Vagina (tissue), 2 donors: ENCODE results near the gene IAPP.

Source experiments
- POLR2AphosphoS5 ChIP-seq, 2 donors: sonication (generic); formaldehyde crosslinking; IDR thresholded peaks; one replicate each; pipeline ENCODE4 v1.9.0; 2017; ENCODE audit warnings: antibody characterized with exemption in 2 of 2, mild to moderate bottlenecking in 2 of 2, low read depth in 1 of 2; ENCODE audit not compliant: insufficient read depth in 1 of 2
- TF ChIP-seq, protein P1 (sequence below), 3 experiments: fragments of 450-650 bp in 2 of 3; fragments of 200-600 bp in 1 of 3; sonication (generic) in 1 of 3; IDR thresholded peaks; one replicate each; pipeline ENCODE4 v1.5.1; 2017 to 2019; ENCODE audit warnings: antibody characterized with exemption in 3 of 3, mild to moderate bottlenecking in 2 of 3, moderate library complexity in 2 of 3

DNA sequence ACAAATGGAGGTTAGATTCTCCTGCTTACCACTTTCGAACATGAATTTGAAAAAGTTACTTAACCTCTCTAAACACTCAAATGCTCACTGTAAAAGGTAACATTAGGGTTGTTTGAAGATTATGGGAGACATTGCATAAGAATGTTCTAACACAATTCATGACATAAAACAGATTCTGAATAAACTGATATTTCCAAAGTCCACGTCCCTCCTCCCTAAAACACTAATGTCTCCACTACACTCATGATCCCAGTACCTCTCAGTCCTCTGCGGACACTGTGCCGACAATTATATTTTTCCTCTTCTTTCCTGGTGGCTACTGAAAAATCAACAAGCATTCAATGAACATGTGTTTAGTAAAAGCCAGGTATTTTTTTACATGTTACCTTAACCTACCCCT, 18.8 kb upstream of the IAPP start:
- TF ChIP-seq, protein P1, sequence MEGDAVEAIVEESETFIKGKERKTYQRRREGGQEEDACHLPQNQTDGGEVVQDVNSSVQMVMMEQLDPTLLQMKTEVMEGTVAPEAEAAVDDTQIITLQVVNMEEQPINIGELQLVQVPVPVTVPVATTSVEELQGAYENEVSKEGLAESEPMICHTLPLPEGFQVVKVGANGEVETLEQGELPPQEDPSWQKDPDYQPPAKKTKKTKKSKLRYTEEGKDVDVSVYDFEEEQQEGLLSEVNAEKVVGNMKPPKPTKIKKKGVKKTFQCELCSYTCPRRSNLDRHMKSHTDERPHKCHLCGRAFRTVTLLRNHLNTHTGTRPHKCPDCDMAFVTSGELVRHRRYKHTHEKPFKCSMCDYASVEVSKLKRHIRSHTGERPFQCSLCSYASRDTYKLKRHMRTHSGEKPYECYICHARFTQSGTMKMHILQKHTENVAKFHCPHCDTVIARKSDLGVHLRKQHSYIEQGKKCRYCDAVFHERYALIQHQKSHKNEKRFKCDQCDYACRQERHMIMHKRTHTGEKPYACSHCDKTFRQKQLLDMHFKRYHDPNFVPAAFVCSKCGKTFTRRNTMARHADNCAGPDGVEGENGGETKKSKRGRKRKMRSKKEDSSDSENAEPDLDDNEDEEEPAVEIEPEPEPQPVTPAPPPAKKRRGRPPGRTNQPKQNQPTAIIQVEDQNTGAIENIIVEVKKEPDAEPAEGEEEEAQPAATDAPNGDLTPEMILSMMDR (IDR thresholded peaks at IDR 0.05), result no peak
- no peak for TF ChIP-seq POLR2AphosphoS5 (IDR thresholded peaks at IDR 0.05; ENCODE audit: insufficient read depth in 1 of 2, low read depth in 1 of 2)
